H9 (cell line): Measurements from ENCODE around the gene SMARCA2. TPM values are rescaled to one million over a fixed set of nuclear protein-coding genes. Genes with fewer than 3 reads are reported as not detected.

Experiments
- DNase-seq: peaks from one replicate; pipeline ENCODE4 v3.0.0-alpha.2; 2017
- H2AFZ ChIP-seq: one replicate; pipeline ENCODE4 v1.6.1; 2013; ENCODE audit warnings: mild to moderate bottlenecking, low read length, control low read depth, moderate library complexity
- H2AK5ac ChIP-seq: 2 replicates; pipeline ENCODE4 v1.6.1; 2013; ENCODE audit warnings: low read length, control low read depth, mixed read lengths; ENCODE audit not compliant: insufficient read length
- H2BK120ac ChIP-seq: one replicate; pipeline ENCODE4 v1.6.1; 2013; ENCODE audit warnings: low read depth, mild to moderate bottlenecking, low read length, control low read depth, inconsistent platforms; ENCODE audit not compliant: poor library complexity, severe bottlenecking
- H2BK12ac ChIP-seq: 2 replicates; pipeline ENCODE4 v1.6.1; 2013; ENCODE audit warnings: low read length, control low read depth, mixed read lengths, low read depth; ENCODE audit not compliant: insufficient read length
- H2BK15ac ChIP-seq: 2 replicates; pipeline ENCODE4 v1.6.1; 2013; ENCODE audit warnings: low read depth, low read length, control low read depth
- H2BK20ac ChIP-seq: one replicate; pipeline ENCODE4 v1.6.1; 2013; ENCODE audit warnings: low read depth, mild to moderate bottlenecking, low read length, control low read depth, inconsistent platforms; ENCODE audit not compliant: poor library complexity, severe bottlenecking
- H2BK5ac ChIP-seq: 2 replicates; pipeline ENCODE4 v1.6.1; 2013; ENCODE audit warnings: low read length, control low read depth, mixed read lengths; ENCODE audit not compliant: insufficient read length
- H3K14ac ChIP-seq: 2 replicates; pipeline ENCODE4 v1.6.1; 2013; ENCODE audit warnings: low read length, control low read depth; ENCODE audit not compliant: insufficient read depth
- H3K18ac ChIP-seq: 2 replicates; pipeline ENCODE4 v1.6.1; 2013; ENCODE audit warnings: low read depth, mild to moderate bottlenecking, mixed read lengths, low read length, control low read depth; ENCODE audit not compliant: insufficient read length
- H3K23ac ChIP-seq: 2 replicates; pipeline ENCODE4 v1.6.1; 2013; ENCODE audit warnings: low read length, control low read depth, mixed read lengths, low read depth; ENCODE audit not compliant: insufficient read length
- H3K23me2 ChIP-seq: 2 replicates; pipeline ENCODE4 v1.6.1; 2013; ENCODE audit warnings: low read depth, mild to moderate bottlenecking, mixed read lengths, low read length, control low read depth; ENCODE audit not compliant: insufficient read length, poor library complexity, severe bottlenecking
- H3K27ac ChIP-seq: 2 replicates; pipeline ENCODE4 v1.5.1; 2013; ENCODE audit warnings: low read length, control low read depth, mixed read lengths, low read depth; ENCODE audit not compliant: insufficient read length
- H3K27me3 ChIP-seq: 2 replicates; pipeline ENCODE4 v1.6.1; 2013; ENCODE audit warnings: low read length, control low read depth, inconsistent platforms; ENCODE audit not compliant: insufficient read depth
- H3K4ac ChIP-seq: 2 replicates; pipeline ENCODE4 v1.6.1; 2013; ENCODE audit warnings: low read depth, mild to moderate bottlenecking, control low read depth, inconsistent platforms, low read length, moderate library complexity
- H3K4me1 ChIP-seq: 2 replicates; pipeline ENCODE4 v1.6.1; 2013; ENCODE audit warnings: low read length, control low read depth, inconsistent platforms; ENCODE audit not compliant: insufficient read depth
- H3K4me2 ChIP-seq: 2 replicates; pipeline ENCODE4 v1.6.1; 2013; ENCODE audit warnings: low read length, control low read depth, mixed read lengths; ENCODE audit not compliant: insufficient read length, insufficient read depth
- H3K56ac ChIP-seq: 2 replicates; pipeline ENCODE4 v1.6.1; 2013; ENCODE audit warnings: low read depth, mild to moderate bottlenecking, mixed read lengths, low read length, control low read depth; ENCODE audit not compliant: insufficient read length
- H3K79me1 ChIP-seq: 2 replicates; pipeline ENCODE4 v1.6.1; 2013; ENCODE audit warnings: low read depth, mild to moderate bottlenecking, moderate library complexity, low read length, control low read depth, inconsistent platforms; ENCODE audit not compliant: insufficient read depth, poor library complexity, severe bottlenecking
- H3K79me2 ChIP-seq: 2 replicates; pipeline ENCODE4 v1.6.1; 2013; ENCODE audit warnings: low read length, control low read depth, inconsistent platforms; ENCODE audit not compliant: insufficient read depth
- H3K9ac ChIP-seq: 2 replicates; pipeline ENCODE4 v1.6.1; 2013; ENCODE audit warnings: low read length, control low read depth, mixed read lengths; ENCODE audit not compliant: insufficient read length; ENCODE audit errors: extremely low read depth
- H3K9me3 ChIP-seq: one replicate; pipeline ENCODE4 v1.6.1; 2013; ENCODE audit warnings: low read depth, low read length, inconsistent platforms; ENCODE audit not compliant: control insufficient read depth
- H3T11ph ChIP-seq: one replicate; pipeline ENCODE4 v1.6.1; 2013; ENCODE audit warnings: mild to moderate bottlenecking, low read length, control low read depth, inconsistent platforms
- H4K20me1 ChIP-seq: one replicate; pipeline ENCODE4 v1.6.1; 2013; ENCODE audit not compliant: control insufficient read depth, insufficient read length, insufficient read depth
- H4K5ac ChIP-seq: 2 replicates; pipeline ENCODE4 v1.6.1; 2013; ENCODE audit warnings: low read depth, mild to moderate bottlenecking, mixed read lengths, low read length, control low read depth; ENCODE audit not compliant: insufficient read length
- H4K8ac ChIP-seq: replicated peaks from 2 replicates; pipeline ENCODE4 v1.6.1; 2013; ENCODE audit warnings: low read length, control low read depth, mixed read lengths, low read depth; ENCODE audit not compliant: insufficient read length
- H4K91ac ChIP-seq: 2 replicates; pipeline ENCODE4 v1.6.1; 2013; ENCODE audit warnings: low read depth, mild to moderate bottlenecking, moderate library complexity, mixed read lengths, low read length, control low read depth; ENCODE audit not compliant: insufficient read length
- H3K27ac Mint-ChIP-seq, 3 experiments: 2 replicates in 2 of 3; 3 replicates in 1 of 3; pipeline ENCODE4 v1.8.0; 2020 to 2021; ENCODE audit warnings: mixed read lengths in 3 of 3, mild to moderate bottlenecking in 1 of 3, moderate library complexity in 1 of 3
- H3K27me3 Mint-ChIP-seq: 2 replicates; pipeline ENCODE4 v1.8.0; 2021; ENCODE audit warnings: low read depth, mild to moderate bottlenecking, moderate library complexity, mixed read lengths
- H3K36me3 Mint-ChIP-seq, 3 experiments: 2 replicates in 2 of 3; 3 replicates in 1 of 3; pipeline ENCODE4 v1.8.0; 2020 to 2021; ENCODE audit warnings: low read depth in 3 of 3, mixed read lengths in 3 of 3; ENCODE audit not compliant: insufficient read depth in 1 of 3
- H3K4me1 Mint-ChIP-seq, 2 experiments: 2 replicates each; pipeline ENCODE4 v1.8.0; 2020; ENCODE audit warnings: mixed read lengths in 2 of 2
- H3K4me3 Mint-ChIP-seq, 2 experiments: 2 replicates in 1 of 2; 3 replicates in 1 of 2; pipeline ENCODE4 v1.8.0; 2020 to 2021; ENCODE audit warnings: mild to moderate bottlenecking in 2 of 2, mixed read lengths in 2 of 2, moderate library complexity in 1 of 2
- H3K9me3 Mint-ChIP-seq, 2 experiments: 2 replicates in 1 of 2; 3 replicates in 1 of 2; pipeline ENCODE4 v1.8.0; 2020; ENCODE audit warnings: mild to moderate bottlenecking in 2 of 2, mixed read lengths in 2 of 2, moderate library complexity in 1 of 2
- CTCF ChIP-seq: fragments of 200-600 bp; sonication (generic); conservative IDR thresholded peaks from 3 replicates; pipeline ENCODE4 v1.8.0; 2021; ENCODE audit warnings: antibody characterized with exemption, mild to moderate bottlenecking
- WGBS: extraction: QIAGEN DNeasy Blood & Tissue Kit; methylation state at CpG from one replicate; pipeline ENCODE4 v1.1.7; 2013; ENCODE audit warnings: missing lambda C conversion rate, low lambda C conversion rate, mixed read lengths; ENCODE audit not compliant: insufficient read length; ENCODE audit errors: extremely low coverage; 5-methylcytosine and 5-hydroxymethylcytosine counted together
- total RNA-seq: library from RNA; stranded (reverse); gene quantifications from 2 replicates; pipeline ENCODE4 v1.2.1, GENCODE V29; 2021

The SMARCA2 gene
- total RNA-seq, 1 experiment from 2014 or later: 15.3 TPM

- no peak overlapping the region for H3K23ac ChIP-seq
- no peak overlapping the region for H4K5ac ChIP-seq
- no peaks in the 10 kb centered on the region for H3K23me2 ChIP-seq
- Mint-ChIP-seq H3K27me3 (no peaks in the 10 kb centered on the region), H3K4me3 (no peak overlapping the region), H3K27ac (peak overlapping the region; percentile 63 to 98 (median 97)), H3K9me3 (no peaks in the 10 kb centered on the region), H3K4me1 (peaks cover 56 to 58% of the 10 kb centered on the region in 2 experiments), H3K36me3 (no peaks in the 10 kb centered on the region)
- no peak for DNase-seq
- H3K79me1 ChIP-seq: no peaks in the 10 kb centered on the region
- H3K9me3 ChIP-seq: no peaks in the 10 kb centered on the region
- peak overlapping the region; percentile 18 for H2BK5ac ChIP-seq
- no peaks in the 10 kb centered on the region for H4K20me1 ChIP-seq
- no peak overlapping the region for H2BK20ac ChIP-seq
- no peak overlapping the region for H2BK120ac ChIP-seq
- no peak overlapping the region for H3K9ac ChIP-seq
- no peak overlapping the region for H3K4ac ChIP-seq
- no peak overlapping the region for H4K91ac ChIP-seq
- no peak overlapping the region for H2AK5ac ChIP-seq
- no peak overlapping the region for H4K8ac ChIP-seq
- no peak overlapping the region for H3K4me2 ChIP-seq
- H2AFZ ChIP-seq: no peak overlapping the region
- TF ChIP-seq CTCF: no peak
- H3K56ac ChIP-seq: no peak overlapping the region
- no CpG with 5 or more reads among the region's 13 CpGs for WGBS
- no peak overlapping the region for H3T11ph ChIP-seq
- no peaks in the 10 kb centered on the region for H3K27me3 ChIP-seq
- no peak overlapping the region for H2BK15ac ChIP-seq
- H2BK12ac ChIP-seq: no peak overlapping the region
- H3K79me2 ChIP-seq: no peaks in the 10 kb centered on the region
- peaks cover 9% of the 10 kb centered on the region; the same call in 1 of the 2 replicates for H3K4me1 ChIP-seq
- H3K27ac ChIP-seq: peak overlapping the region; percentile 52
- H3K18ac ChIP-seq: peak overlapping the region; percentile 43
- H3K14ac ChIP-seq: no peak overlapping the region
These were observed 144.6 kb downstream of the SMARCA2 start for GRCh38 chr9:2159521-2160454.
